Adipocyte (in vitro differentiated cells): ENCODE measurements around the gene NAT9.

ENCODE experiments used
- DNase-seq: peaks from one replicate; pipeline ENCODE4 v3.0.0-alpha.2; 2015; ENCODE audit warnings: low read depth
- H3K27me3 ChIP-seq: replicated peaks from 2 replicates; pipeline ENCODE4 v1.7.0; 2013; ENCODE audit warnings: mild to moderate bottlenecking, low read length, moderate library complexity; ENCODE audit not compliant: control insufficient read depth, insufficient read depth
- H3K36me3 ChIP-seq: 2 replicates; pipeline ENCODE4 v1.7.0; 2013; ENCODE audit warnings: low read length, mild to moderate bottlenecking, moderate library complexity; ENCODE audit not compliant: control insufficient read depth, insufficient read depth, severe bottlenecking
- H3K4me1 ChIP-seq: 2 replicates; pipeline ENCODE4 v1.7.0; 2013; ENCODE audit warnings: mild to moderate bottlenecking, low read length, moderate library complexity; ENCODE audit not compliant: control insufficient read depth, insufficient read depth
- H3K4me3 ChIP-seq: 2 replicates; pipeline ENCODE4 v1.7.0; 2013; ENCODE audit warnings: mild to moderate bottlenecking, low read length, moderate library complexity
- H3K9ac ChIP-seq: 2 replicates; pipeline ENCODE4 v1.7.0; 2013; ENCODE audit warnings: mild to moderate bottlenecking, low read length, moderate library complexity
- H3K9me3 ChIP-seq: 2 replicates; pipeline ENCODE4 v1.7.0; 2013; ENCODE audit warnings: mild to moderate bottlenecking, low read length, moderate library complexity; ENCODE audit not compliant: control insufficient read depth

The NAT9 gene

DNA sequence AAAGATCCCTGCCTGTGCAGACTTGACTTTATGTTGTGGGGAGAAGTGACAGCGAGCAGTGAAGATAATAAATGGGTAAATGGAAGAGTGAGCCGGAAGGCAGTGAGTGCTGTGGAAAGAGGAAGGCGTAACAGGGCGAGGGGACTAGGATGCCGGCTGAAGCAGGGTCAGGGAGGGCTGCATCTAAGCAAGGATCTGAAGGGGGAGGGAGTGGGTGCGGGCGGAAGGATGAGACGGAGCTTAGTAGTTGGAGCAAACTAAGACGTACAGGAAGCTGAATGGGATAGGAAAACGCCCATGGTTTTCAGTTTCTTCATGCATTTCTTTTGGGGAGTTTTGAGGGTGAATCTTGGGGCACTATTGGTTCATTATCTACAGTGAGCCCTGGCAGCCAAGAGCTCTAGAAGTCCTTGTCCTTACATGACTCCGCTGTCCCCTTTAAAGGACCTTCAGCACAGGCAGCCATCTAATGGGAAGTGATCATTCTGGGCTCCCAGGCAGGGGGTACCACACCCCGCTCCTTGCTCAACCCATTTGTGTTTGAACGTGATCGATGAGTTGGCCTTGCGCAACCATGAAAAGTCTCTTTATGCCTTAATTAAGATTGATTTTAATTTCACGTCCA is 10.4 kb upstream of the NAT9 start:
- H3K27me3 ChIP-seq: no peaks in the 10 kb centered on the region
- DNase-seq: no peak
- no peak overlapping the region for H3K9ac ChIP-seq
- H3K4me1 ChIP-seq: no peaks in the 10 kb centered on the region
- no peak overlapping the region for H3K4me3 ChIP-seq
- no peaks in the 10 kb centered on the region for H3K9me3 ChIP-seq
- H3K36me3 ChIP-seq: peaks cover 59% of the 10 kb centered on the region

DNA sequence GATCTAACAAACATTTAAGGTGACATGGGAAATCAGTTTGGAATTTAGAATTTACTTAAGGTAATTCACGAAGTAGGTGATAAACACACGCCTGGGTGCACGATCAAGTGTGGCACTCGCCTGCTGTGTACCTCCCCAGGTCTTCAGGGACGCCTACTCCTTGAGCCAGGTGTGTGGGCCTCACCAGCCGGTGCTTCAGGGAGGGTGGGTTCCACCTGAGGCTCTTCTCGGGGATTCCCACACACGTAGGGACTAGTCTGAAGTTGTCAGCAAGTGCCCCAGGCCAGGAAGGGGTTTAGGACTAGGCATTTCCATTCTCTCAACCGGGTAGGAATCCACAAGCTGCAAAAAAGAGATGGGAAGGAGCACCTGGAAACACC is 9.8 kb upstream of the NAT9 start:
- H3K9me3 ChIP-seq: no peaks in the 10 kb centered on the region
- DNase-seq: no peak
- no peak overlapping the region for H3K9ac ChIP-seq
- no peaks in the 10 kb centered on the region for H3K27me3 ChIP-seq
- peaks cover 60% of the 10 kb centered on the region for H3K36me3 ChIP-seq
- no peak overlapping the region for H3K4me3 ChIP-seq
- H3K4me1 ChIP-seq: no peaks in the 10 kb centered on the region

DNA sequence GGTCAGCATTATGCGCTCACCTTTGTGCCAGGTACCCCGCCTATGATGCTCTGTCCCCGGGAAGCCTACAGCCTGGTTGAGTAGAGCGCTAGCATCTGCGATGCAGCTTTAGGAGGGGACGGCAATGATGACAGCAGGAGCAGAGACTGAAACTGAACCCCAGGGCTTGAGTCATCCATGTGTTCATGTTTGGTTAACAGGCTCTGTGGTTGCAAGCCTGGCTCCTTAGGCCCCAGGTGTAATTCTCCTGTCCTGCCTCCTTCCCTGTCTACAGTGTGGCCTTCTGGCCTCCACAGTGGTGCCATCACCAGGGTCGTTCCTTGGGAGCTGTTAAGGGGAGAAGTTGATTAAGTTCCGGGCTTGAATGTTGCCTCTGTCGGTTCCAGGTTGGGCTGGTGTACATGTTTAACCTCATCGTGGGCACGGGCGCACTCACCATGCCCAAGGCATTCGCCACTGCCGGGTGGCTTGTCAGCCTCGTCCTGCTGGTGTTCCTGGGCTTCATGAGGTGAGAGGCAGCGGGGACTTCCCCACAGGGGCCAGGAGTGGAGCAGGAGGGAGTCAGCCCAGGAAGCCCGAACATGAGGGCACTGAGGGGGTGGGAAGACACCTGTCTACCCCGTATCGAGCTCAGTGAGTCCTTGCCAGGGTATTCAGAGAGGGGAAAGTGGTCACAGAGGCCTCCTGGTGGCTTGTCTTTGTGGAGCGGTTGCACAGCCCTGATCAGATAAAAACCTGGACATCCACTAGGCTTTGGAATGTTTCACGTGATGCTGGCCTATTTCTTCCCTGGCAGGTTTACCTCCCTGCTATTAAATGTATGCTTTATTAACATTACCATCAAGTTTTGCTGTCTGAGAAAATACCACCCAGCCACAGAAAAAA is 9.2 kb upstream of the NAT9 start:
- Histone ChIP-seq H3K36me3 (peaks cover 60% of the 10 kb centered on the region), H3K9me3 (no peaks in the 10 kb centered on the region), H3K4me1 (no peaks in the 10 kb centered on the region), H3K4me3 (no peak overlapping the region), H3K27me3 (no peaks in the 10 kb centered on the region), H3K9ac (no peak overlapping the region)
- DNase-seq: no peak

DNA sequence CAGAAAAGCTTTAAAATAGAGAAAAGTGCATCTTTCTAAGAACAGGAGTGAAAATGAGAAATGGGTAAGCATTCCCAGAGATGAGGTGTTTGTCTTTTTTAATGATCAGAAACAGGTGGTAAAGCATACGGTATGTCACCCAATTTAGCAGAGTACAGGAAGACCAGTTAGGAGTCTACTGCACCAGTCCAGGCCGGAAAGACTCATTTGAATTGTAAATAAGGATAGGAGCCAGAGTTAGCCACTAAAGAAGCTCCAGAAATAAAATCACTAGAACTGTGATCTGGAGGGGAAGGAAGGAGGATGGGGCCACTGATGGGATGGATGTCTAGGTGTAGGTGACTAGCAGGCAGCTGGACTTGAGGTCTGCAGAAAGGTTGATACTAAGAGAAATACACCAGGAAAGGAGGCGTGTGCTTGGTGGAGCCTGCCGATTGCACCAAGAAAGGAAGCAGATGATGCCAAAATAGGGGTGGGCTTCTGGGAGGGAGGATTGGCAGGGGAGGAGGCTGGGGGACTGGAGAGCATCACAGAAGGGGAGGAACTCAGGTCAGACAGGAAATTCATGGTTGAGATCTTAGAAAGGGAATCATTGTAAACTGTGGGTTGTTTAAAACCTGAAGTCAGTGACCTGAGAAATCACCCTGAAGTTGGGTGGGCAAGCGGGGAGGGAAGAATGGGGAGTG is 8.1 kb upstream of the NAT9 start:
- Histone ChIP-seq H3K9me3 (no peaks in the 10 kb centered on the region), H3K36me3 (peaks cover 64% of the 10 kb centered on the region), H3K4me1 (no peaks in the 10 kb centered on the region), H3K9ac (no peak overlapping the region), H3K4me3 (no peak overlapping the region), H3K27me3 (no peaks in the 10 kb centered on the region)
- DNase-seq: no peak

DNA sequence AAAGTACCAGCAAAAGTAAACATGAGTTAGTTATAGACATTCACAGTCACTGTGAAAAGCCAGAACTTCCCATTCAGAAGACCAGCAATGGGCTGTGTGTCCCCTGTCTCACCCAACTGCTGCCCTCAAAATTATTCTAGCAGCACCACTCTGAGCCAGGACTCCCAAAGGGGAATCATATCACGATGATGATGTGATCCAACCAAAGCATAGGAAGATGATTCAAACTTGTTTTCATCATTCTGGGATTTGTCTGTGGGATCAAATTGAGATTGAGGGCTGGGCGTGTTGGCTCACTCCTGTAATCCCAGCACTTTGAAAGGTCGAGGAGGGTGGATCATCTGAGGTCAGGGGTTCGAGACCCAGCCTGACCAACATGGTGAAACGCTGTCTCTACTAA is 6.4 kb upstream of the NAT9 start:
- Histone ChIP-seq H3K4me1 (peaks cover 13% of the 10 kb centered on the region), H3K36me3 (peaks cover 51% of the 10 kb centered on the region), H3K27me3 (no peaks in the 10 kb centered on the region), H3K9ac (no peak overlapping the region), H3K9me3 (no peaks in the 10 kb centered on the region), H3K4me3 (no peak overlapping the region)
- DNase-seq: no peak

DNA sequence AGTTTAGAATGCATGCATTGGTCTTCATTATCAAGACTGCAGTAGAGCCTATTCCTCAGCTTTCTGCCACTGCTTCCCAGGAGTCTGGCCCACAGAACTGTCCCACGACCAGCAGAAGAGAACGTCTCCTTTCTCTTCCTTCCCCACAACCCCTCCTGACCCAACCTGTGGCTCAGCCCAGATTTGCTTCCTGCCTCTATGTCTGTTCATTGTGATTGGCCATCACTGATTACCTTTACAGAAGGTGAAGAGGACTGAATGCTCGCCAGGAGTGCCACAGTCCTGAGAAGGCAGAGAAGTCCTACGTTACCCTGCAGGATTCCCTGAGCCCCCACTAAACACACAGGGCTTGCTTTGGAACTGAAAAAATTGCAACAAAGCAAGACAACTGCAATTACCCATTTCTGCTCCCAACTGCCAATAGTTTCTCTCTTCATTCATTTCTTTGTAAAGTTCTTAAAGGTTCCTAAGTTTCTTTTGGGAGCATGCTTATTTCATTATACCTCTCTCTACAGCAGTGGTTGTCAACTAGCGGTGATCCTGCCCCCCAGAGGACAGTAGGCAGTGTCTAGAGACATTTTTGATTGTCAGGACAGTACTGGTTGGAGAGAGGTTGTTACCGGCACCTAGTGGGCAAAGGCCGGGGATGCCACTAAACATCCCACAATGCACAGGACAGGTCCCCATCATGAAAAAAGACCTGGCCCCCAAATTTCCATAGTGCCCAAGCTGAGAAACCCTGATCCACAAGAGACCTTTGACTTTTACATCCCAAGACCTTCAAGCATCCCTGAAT is 4.5 kb upstream of the NAT9 start:
- Histone ChIP-seq H3K36me3 (peaks cover 39% of the 10 kb centered on the region), H3K9ac (no peak overlapping the region), H3K4me3 (no peak overlapping the region), H3K9me3 (no peaks in the 10 kb centered on the region), H3K4me1 (peaks cover 20% of the 10 kb centered on the region), H3K27me3 (no peaks in the 10 kb centered on the region)
- DNase-seq: no peak

DNA sequence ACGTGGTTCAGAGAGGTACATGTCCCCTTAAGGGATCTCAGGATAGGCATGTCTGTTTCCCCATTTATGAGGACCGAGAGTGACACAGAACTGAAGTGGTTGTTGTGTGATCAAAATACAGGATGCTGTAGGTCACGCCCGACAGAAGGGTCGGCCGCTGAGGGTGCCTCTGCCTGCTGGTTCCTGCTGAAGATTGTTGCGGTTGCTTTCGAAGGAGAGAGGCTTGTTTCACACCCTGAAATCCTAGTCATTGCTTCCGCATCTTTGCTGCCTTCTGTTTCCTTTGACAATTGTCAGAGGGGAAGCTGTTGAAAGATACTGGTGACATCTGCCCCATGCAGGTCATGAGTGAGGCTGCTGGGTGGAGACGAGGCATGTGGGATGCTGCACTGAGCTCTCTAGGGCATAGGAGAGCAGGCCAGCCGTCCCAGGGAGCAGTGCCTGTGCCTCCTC is 3.8 kb upstream of the NAT9 start:
- Histone ChIP-seq H3K9ac (no peak overlapping the region), H3K36me3 (peaks cover 32% of the 10 kb centered on the region), H3K4me1 (peaks cover 26% of the 10 kb centered on the region), H3K4me3 (no peak overlapping the region), H3K9me3 (no peaks in the 10 kb centered on the region), H3K27me3 (no peaks in the 10 kb centered on the region)
- DNase-seq: no peak

DNA sequence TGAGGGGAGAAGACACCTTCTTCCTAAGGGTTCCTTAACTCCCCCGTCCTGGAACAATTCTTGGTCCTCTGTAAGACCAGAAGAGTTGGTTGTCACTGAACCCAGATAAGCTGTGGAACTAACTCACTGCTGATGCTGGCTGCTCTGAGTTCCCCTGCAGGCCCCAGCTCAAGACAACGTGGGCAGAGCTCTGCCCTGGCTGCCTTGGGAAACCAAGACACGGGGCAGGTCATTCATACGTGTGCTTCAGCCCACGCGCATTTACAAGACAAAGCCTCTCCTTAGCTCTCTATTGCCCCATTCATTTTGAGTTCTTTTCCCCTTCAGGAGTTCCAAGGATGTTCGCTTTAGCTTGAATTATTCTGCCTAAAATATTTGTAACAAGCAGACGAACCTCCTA is 3.4 kb upstream of the NAT9 start:
- H3K4me3 ChIP-seq: no peak overlapping the region
- H3K9me3 ChIP-seq: no peaks in the 10 kb centered on the region
- H3K4me1 ChIP-seq: peaks cover 27% of the 10 kb centered on the region
- no peaks in the 10 kb centered on the region for H3K27me3 ChIP-seq
- H3K9ac ChIP-seq: no peak overlapping the region
- peaks cover 30% of the 10 kb centered on the region for H3K36me3 ChIP-seq
- no peak for DNase-seq

DNA sequence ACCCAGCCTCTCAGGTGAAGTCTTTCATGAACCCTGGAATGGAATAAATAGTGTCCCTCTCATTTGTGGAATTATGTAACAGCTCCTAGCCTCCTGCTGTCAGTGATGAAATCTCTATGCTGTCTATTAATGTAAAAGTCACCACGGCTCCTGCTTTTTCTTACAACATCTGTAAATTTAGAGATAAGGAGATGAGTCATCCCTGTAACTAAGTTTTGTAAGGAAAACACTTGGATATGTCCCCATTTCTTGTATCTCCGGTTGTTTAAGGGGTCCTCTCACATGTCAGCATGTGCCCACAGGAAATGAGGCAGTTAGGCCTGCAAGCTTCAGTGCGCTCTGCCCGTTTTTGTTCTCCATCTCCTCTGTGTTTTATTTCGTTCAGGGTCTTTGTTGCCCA is 2.8 kb upstream of the NAT9 start:
- Histone ChIP-seq H3K9ac (no peak overlapping the region), H3K4me1 (peaks cover 29% of the 10 kb centered on the region), H3K36me3 (peaks cover 30% of the 10 kb centered on the region), H3K9me3 (no peaks in the 10 kb centered on the region), H3K27me3 (no peaks in the 10 kb centered on the region), H3K4me3 (no peak overlapping the region)
- peak; percentile 22 for DNase-seq

DNA sequence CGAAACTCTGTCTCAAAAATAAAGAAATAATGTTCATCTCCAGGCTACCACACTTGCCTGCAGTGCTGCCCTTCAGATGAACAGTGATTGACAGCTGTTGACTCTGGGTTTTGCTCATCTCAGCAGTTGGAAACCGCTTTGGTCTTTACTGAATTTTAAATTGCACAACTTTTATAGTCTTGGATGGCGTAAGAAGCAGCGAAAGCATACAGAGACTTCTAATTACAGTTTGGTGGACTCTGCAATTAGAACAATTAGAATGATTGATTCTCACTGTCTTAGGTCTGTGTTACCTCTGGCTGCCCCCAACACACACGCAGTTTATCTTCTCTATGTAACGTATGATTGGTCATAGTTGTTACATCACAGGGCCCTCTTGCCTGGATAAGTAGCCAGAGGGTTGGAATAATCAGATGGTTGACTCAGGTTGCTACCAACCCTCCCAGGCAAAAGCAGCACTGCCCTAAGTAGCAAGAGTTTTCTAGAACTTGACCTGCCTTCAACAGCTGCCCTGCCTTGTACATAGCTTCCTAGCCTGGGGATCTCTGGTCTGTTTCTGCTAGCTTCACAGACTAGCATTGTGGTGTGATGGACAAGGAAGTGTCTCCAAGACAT is 1.9 kb upstream of the NAT9 start:
- no peak for DNase-seq
- no peak overlapping the region for H3K4me3 ChIP-seq
- H3K36me3 ChIP-seq: peaks cover 38% of the 10 kb centered on the region
- H3K27me3 ChIP-seq: no peaks in the 10 kb centered on the region
- peaks cover 33% of the 10 kb centered on the region for H3K4me1 ChIP-seq
- no peaks in the 10 kb centered on the region for H3K9me3 ChIP-seq
- H3K9ac ChIP-seq: no peak overlapping the region
